GM18517 (cell line): ENCODE measurements around the gene NCBP1.

ENCODE experiments used
- ATAC-seq: cut with Tn5 transposase; IDR thresholded peaks from one replicate; pipeline ENCODE4 v1.9.1; 2021; ENCODE audit warnings: mild to moderate bottlenecking, moderate library complexity; ENCODE audit not compliant: unreplicated experiment

The NCBP1 gene

GRCh38 chr9:97706246-97706645 lies 72.6 kb downstream of the NCBP1 start:
- no peak for ATAC-seq

- ATAC-seq: peak; percentile 60
Observed at GRCh38 chr9:97710356-97711222, 77.0 kb downstream of the NCBP1 start.

GRCh38 chr9:97711223-97711626 lies 77.6 kb downstream of the NCBP1 start:
- no peak for ATAC-seq

GRCh38 chr9:97714435-97714834 lies 80.8 kb downstream of the NCBP1 start:
- no peak for ATAC-seq

GRCh38 chr9:97717866-97718265 lies 84.2 kb downstream of the NCBP1 start:
- ATAC-seq: no peak

- ATAC-seq: no peak
Observed at GRCh38 chr9:97721396-97721795, 87.8 kb downstream of the NCBP1 start.

- no peak for ATAC-seq
Observed at GRCh38 chr9:97722331-97722730, 88.7 kb downstream of the NCBP1 start.
